ENCODE data around the gene CERS6.

Gene CERS6

GRCh38 chr2:168607992-168608391, 151.9 kb downstream of the CERS6 start:
- no peak for DNase-seq

GRCh38 chr2:168608796-168609195, 152.7 kb downstream of the CERS6 start:
- DNase-seq: no peak

- no peak for DNase-seq
Measured at GRCh38 chr2:168611091-168611490, 155.0 kb downstream of the CERS6 start.

DNA sequence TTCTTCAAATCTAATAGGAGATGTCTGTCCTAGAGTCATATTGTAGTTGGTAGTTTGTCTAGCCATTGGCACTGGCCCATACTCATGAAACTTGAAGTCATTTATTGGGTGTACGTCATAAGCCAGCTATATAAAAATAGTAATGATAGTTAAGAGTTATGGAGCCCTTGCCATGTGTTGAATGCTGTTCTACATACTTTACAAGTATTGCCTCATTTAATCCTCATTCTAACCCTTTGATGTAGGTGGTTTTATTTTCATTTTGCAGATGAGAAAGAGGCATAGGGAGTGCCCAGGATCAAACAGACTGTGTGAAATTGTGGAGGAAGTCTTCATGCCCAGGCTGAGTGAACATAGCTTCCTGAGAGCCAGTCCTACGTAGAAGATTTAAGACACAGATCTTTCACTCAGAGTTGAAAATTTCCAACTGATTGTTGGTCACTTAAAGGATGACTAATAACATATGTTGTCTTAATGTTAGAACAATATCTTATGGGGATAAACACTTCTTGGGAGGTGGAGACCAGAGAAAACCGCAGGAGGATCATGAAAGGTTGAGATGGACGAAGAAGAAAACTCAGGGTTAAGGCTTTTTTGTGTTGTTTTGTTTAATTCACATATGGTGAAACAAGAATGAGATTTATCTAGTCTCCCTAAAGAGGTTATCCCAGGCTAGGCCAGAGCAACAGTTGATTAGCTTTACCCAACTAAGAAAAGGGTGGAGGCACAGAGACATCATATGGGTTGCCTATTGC, 156.0 kb downstream of the CERS6 start:
- DNase-seq: no peak

DNA sequence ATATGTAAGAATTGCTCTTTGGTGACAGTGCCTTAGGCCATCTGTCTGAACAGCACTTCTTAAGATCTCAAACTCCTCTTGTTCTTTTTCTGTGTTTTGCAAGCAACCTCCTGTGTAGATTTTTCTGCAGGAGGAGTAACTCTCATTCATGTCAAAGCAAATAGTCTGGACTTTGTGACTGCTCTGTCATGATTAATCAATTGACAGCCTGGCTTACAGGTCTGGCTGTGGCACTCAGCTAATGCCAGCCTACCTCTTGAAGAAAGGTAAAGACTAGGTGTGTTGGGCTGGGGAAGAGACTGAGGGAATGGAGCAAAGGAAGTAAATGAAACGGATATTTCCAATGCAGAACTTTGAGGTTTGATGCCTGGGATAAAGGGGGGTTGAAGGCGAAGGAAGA, 156.6 kb downstream of the CERS6 start:
- DNase-seq: no peak

DNA sequence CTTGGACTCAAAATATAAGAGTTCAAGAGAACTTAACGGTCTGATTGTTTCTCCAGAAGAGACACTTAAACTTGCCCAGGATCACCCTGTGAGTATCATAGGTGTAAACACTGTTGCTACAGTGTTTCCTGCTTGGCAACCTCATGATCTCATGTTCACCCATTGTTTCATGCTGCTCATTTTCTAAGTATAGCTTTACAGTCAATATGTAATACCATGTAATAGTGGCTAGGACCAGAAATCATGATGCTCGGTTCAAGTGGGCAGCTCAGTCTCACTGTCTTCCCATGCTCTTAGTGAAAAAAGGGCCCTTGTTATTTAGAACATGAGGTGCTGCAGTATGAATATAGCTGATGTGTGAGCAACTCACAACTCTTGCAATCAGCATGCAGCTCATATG, 157.5 kb downstream of the CERS6 start:
- no peak for DNase-seq

- DNase-seq: no peak
Measured at GRCh38 chr2:168614172-168615018, 158.3 kb downstream of the CERS6 start.

- DNase-seq: no peak
Measured at GRCh38 chr2:168620554-168620953, 164.5 kb downstream of the CERS6 start.

- no peak for DNase-seq
Measured at GRCh38 chr2:168622559-168622958, 166.5 kb downstream of the CERS6 start.

GRCh38 chr2:168624028-168624427, 168.0 kb downstream of the CERS6 start:
- DNase-seq: no peak

- no peak for DNase-seq
Measured at GRCh38 chr2:168626096-168626495, 170.0 kb downstream of the CERS6 start.

GRCh38 chr2:168626647-168627046, 170.6 kb downstream of the CERS6 start:
- no peak for DNase-seq

DNA sequence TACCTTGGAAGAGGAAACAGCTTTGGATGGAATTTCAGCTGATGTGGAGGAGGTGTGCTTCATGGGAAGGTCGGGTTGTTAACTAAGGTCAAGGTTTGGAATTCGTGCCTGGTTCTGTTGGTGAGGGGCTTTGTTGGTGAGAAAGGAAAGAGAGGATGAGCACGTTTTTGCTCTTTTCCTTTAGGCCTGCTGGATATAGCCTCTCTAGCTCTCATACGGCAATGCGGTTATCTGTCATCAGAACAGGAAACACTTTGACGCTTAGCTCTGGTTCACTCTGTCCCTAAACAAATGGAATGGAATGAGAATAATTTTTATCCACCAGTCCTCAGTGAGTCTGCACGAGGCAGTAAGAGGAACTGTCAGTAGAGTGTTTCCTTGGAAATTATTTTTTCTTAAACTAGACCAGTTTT, 176.6 kb downstream of the CERS6 start:
- no peak for DNase-seq

DNA sequence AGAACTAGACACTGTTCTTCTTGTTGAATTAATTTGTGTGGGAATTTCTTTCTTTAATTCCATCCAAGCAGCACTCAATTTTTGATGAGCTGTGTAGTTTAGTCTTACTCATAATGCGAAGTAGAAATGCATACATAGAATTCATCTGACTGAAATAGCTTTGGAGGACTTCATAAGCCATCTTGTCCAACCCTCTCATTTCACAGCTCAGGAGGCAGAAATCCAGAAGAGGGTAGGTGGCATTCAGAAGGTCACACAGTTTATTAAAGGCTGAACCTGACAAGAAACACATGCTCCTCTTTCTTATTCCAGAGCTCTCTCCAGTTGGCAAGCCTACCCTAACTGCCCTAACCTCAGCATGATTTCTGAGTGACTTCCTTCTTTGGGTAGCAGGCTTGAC, 177.1 kb downstream of the CERS6 start:
- no peak for DNase-seq

GRCh38 chr2:168633895-168634294, 177.8 kb downstream of the CERS6 start:
- DNase-seq: no peak

DNA sequence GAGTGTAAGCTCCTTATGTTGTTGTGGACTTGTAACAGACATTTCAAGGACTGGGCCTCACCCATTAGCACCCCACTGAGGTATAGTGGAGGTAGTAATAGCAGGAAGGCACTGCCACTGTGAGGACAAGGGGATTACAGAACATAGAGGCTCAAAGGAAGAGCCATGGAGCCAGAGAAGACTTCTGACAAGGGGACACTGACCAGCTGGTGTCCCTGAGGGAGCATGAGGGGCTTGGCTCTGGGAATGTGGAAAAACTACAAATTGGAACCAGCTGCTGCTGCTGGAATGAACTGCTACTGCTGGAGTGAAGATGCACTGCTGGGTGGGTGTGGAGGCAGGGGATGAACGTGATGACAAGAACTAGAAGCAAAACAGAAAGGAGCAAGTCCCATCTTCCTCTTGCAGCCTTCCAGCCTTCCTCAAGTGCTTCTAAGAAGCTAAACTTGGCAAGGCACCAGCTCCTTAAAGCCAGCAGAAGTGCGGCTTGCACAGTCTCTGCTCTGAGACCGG, 179.0 kb downstream of the CERS6 start:
- no peak for DNase-seq

DNA sequence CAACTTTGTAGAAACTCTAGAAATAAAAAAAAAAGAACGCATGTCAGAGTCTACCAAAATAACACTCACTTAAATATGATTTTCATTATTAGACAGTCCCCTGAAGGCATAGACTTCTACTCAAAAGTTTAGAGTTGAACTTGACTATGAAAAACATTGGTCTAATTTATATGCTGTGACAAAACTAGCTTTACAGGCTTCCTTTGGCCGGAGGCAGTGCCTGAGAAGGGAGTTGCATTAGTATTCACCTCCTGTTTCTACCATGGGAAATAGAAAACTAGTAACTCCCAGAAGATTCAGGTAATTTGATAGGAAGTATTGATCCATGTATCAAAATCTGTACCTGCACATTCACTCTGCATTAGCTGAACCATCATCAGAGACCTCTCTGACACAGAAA, 182.9 kb downstream of the CERS6 start:
- DNase-seq: no peak

DNA sequence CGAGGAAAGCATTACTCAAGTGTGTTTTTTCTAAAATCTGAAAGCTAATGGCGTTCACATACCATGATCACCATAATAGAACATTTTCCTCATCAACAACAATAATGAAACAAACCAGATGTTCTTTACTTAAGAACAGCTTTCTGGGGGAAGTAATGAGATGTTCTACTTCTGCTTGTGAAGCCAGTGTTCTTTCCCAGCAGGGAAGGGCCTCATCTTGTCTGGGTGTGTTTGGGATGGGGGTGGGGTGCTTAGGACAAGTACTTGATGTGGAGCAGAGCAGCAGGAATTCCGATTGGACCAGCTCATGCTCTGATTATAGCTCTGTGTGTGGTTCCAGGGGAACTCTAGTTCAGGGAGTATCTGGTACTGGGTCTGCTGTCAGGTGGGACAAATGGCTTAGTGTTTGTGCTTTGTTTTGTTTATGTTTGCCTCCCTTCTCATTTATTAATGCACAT, 183.4 kb downstream of the CERS6 start:
- no peak for DNase-seq

- no peak for DNase-seq
Measured at GRCh38 chr2:168640039-168640438, 184.0 kb downstream of the CERS6 start.

- DNase-seq: no peak
Measured at GRCh38 chr2:168641636-168642035, 185.6 kb downstream of the CERS6 start.

DNA sequence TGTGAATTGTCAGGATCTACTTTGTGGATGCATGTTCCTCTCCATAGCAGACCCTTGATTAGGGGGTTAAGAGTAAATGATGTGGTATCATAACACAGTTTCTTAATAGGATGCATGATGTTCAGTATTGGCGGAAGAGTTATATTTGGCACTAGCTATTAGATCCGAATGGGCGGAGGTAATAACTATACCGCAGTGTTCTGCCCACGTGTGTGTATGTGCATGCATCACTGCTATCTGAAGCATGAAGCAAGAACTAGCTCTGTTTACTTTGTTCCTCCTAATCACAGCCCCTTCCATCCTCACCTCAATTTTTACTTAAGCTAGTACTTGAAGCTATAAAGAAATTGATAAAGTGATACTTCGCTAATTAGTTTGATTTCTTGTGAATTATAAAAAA, 186.8 kb downstream of the CERS6 start:
- no peak for DNase-seq

DNA sequence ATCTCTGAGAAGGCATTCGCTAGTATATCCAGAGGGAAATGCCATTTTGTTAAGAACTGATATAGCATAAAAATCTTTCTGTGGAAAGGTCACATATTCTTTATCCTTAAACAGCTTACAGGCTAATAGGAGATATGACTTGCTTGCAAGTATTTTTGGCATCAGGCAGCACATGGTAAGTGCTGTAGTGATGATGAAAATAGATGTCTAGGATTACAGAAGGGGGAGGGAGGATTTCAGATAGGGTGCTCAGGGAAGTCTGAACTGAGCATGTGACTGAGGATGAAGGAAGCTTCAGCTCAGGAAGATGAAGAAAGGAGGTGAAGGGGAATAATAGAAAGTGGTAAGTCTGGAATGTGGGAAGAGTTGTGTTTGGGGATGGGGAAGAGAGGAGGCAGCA, 187.9 kb downstream of the CERS6 start:
- DNase-seq: no peak

- no peak for DNase-seq
Measured at GRCh38 chr2:168645696-168646338, 189.7 kb downstream of the CERS6 start.

DNA sequence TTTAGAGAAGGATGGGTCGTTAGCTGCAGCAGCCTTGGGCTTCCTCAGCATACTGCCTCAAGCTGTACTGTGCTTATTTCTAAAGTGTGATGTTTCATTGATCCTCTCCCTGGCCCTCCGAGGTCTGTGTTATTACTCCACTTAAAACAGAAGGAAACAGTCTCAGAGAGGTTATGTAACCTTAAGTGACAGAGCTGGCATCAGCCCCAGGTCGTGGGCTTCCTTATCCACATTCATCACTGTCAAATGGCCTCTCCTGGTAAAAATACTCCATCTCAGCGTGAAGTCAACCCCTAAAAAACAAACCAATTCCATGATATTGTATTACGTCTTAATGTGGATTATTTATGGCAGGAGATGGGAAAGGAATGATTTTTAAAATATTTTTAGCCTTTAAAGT, 193.0 kb downstream of the CERS6 start:
- DNase-seq: no peak

All from RPMI8226 (cell line).